HG03159 (cell line): ENCODE results near the gene MUC13.

Experiments used
- ATAC-seq: cut with Tn5 transposase; IDR thresholded peaks from one replicate; pipeline ENCODE4 v1.9.1; 2021; ENCODE audit warnings: mild to moderate bottlenecking, moderate library complexity; ENCODE audit not compliant: unreplicated experiment

MUC13 gene

DNA sequence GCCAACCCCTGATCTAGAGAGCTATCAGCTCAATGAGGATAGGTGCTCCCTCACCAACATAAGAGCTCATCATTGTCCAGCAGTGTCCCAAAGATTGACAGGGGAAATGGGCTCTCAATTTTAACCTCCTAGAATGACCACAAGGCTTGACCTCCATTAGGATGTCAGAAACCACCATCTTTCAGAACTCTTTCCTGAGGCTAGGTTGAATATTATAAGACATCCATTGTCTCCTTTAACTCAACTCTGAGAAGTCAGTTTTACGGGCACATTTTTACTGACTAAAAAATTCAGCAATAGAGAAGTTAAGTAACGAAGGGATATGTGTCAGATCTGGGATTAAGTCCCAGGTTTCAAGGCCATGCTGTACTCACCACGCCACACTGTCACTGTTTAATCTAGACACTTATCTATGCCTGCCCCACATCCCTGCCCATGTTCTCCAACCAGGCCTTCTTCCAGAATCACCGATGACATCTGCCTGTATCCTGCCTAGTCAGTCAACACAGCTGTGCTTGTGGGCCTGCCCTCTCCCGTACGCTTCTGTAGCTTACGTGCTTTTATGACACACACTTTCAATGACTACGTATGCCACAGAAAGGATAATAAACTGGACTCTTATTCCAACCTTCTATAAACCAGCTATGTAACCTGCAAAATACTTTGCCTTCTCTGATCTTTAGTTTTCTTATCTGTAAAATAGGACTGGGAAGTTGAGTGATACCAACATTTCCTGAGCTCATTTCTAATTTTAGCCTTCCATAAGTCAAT is 17.1 kb upstream of the MUC13 start:
- no peak for ATAC-seq

DNA sequence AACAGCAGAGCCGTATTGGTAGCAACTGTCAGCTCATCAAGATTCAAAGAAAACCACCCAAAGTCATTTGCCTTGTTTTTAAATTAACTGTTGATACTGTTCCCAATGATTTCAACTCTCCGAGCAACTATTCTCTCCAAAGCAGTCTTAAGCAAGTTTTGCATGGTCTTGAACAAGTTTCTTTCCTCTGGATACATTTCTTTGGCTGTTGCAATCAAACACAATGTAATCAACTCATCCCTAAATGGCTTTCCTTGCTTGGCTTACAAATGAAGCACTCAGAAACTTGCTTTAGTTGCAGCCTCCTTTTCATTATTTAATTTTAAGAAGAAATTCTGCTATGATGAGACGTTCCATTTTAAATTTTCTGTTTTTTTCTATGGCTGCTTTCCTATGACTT is 15.5 kb upstream of the MUC13 start:
- no peak for ATAC-seq

DNA sequence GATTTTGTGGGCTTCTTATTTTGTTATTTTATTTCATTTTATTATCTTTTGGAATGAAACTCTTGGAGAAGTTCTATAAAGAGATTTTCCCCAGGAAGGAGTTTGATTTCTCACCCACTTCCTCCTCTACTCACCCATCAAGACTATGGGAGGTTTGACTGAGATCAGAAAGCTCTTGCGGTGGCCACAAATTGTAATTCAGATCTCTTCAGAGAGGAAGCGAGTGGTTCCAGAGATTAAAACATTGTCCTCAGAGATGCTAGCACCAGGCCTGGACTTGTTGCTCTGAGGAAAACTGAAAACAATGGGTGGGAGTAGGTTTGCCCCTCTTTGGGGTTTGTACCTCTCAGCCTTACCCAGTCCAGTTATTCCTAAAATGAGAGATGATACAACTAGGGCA is 8.1 kb upstream of the MUC13 start:
- no peak for ATAC-seq

DNA sequence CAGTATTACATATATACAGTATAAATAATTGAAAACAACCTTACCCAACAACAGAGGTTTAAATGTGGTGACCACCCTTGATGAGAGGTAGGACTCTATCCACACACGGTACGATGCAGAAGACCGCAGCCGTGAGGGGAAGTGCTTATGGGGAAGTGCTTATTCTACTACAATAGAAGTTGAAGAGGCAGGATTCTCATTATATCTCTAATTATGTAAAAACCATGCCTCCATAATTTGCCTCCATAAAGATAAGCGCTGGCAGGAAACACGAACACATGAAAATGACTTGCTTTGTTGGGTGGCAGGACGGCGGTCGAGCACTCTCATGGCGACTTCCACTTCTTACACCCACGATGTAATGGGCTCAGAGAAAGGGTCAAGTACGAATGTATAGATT is 7.2 kb upstream of the MUC13 start:
- ATAC-seq, result no peak

DNA sequence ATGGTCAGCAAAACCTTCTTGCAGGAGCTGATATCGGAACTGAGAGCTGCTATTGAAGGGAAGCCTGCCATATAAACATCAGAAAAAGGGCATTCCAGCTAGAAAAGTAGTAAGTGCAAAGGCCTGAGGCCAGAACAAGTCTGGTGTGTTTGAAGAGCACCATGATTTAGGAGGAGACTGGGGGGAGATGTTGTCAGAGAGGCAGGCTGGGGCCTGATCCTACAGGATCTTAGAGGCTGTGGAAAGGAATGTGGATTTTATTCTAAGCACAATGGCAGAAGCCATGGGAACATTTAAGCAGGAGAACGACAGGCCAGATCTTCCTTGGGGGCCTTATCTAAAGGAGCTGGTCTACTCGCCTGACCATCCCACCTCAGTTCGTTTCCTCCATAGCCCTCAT is 5.1 kb upstream of the MUC13 start:
- no peak for ATAC-seq

DNA sequence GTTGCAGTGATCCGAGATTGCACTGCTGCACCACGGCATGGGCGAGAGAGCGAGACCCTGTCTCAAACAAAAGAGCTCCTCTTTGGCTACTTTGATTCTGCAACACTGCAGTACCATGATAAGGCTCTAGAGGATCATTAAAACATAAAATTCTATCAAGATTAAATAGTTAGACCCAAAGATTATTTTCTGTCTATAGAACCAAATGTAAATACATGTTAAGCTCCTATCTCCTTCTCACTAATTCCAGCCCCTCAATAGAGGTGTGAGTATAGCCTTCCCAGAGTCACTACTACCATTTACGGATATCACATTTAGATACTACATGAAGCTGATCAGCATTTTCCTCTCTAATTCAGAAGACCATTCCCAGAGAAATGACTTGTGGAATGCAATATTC is 4.3 kb upstream of the MUC13 start:
- no peak for ATAC-seq

DNA sequence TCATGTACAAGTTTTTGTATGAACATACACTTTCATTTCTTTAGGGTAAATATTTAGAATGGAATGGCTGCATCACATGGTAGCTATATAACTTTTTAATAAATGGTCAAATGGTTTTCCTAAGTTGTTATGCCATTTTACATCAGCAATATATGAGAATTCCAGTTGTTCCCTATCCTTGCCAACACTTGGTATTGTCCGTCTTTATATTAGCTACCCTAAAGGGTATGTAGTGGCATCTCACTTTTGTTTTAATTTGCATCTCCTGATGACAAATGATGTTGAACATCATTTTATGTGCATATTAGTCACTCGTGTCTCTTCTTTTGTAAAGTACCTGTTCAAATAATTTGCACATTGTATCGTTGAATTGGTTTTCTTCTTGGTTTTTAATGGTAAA is 2.5 kb upstream of the MUC13 start:
- ATAC-seq, result no peak

DNA sequence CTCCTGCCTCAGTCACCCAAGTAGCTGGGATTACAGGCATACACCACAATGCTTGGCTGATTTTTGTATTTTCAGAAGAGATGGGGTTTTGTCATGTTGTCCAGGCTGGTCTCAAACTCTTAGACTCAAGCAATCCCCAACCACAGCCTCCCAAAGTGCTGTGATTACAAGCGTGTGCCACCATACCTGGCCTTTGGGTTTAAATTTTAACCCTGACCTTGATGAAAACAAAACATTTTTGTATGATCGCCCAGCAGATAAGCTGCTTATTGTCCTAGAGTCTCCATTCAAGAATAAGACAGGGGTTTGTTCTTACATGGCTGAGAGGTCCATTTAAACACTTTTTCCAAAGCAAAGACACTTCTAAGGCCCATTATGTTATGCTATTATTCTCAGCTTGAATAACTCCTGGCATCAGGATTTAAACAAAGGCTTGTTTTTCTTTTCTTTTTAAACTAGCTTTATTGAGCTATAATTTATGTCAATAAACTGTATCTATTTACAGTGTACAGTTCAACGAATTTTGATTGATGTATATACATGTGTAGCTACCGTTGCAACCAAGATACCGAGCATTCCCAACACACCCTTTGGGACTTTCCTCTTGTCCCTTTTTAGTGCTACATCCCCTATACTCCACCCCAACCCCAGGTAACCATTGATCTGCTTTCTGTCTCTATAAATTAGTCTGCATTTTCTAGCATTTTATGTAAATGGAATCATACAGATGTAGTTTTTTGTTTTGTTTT is 1.4 kb upstream of the MUC13 start:
- no peak for ATAC-seq

DNA sequence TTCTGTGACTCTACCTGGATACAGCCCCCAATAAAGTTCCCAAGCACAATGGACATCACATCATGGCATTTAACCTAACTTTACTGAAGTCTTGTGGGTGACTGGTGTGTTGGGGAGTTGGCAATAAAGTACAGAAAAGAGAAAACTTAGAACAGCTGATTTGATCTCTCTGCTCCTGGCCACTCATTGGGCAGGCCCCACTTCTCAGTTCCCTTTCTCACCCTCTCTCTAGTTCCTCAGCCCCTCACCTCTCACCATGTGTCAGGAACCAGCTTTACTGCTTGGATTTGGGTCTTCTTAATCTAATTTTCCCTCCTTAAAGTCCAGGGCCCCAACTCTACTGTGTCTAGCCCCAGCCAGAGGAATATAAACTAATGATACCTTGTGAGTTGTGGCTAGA is 713 bp upstream of the MUC13 start:
- ATAC-seq, result no peak

DNA sequence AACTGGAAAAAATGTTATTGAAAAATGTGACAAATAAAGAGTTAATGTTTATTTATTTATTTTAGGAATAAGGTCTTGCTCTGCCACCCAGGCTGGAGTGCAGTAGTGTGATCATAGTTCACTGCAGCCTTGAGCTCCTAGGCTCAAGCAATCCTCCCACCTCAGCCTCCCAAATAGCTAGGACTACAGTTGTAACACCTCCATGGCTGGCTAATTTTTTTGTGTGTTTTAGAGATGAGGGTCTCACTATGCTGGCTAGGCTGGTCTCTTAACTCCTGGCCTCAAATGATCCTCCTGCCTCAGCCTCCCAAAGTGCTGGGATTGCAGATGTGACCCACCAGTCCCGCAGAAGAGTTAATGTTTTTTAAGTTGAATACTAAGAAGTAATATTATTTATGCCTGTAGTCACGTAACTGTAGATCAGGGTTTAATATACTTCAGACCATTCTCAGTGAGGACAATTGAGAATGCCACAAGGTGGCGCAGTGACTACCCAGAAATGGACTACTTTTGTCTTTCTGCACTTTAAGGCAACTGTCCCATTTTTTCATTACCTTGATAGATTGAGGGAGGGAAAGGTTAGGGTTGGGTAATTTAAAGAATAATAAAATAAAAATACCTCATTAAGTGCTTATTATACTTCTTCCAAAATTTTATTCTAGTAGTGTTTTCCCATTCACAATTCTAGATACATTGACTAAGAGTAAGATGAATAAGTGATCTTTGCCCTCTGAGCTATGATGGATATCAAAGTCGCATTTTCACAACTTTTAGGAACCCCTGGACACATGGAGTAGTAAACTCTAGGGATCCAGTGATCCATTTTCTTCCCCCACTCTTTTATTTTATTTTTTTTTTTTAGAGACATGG is 6.0 kb downstream of the MUC13 start:
- no peak for ATAC-seq

DNA sequence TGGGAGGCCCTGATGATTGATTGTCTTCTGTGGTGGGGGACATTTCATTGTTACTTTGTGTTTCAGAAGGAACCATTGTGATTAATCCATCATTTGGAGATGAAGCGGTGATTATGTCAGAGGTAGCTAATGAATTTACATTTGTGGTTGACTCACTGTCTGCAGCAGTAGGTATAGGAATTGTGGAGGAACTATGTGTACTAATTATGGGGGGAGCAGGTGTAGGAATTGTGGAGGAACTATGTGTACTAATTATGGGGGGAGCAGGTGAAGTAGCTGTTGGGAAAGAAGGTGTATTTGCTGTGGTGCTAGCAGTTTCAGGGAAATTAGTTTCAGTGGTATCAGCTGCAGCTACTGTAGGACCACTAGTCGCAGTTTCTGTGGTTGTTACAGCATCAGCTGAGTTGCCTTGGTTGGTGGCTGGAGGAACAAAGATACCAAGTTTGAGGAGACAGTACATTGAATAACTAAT is 6.9 kb downstream of the MUC13 start:
- peak; percentile 83 for ATAC-seq

DNA sequence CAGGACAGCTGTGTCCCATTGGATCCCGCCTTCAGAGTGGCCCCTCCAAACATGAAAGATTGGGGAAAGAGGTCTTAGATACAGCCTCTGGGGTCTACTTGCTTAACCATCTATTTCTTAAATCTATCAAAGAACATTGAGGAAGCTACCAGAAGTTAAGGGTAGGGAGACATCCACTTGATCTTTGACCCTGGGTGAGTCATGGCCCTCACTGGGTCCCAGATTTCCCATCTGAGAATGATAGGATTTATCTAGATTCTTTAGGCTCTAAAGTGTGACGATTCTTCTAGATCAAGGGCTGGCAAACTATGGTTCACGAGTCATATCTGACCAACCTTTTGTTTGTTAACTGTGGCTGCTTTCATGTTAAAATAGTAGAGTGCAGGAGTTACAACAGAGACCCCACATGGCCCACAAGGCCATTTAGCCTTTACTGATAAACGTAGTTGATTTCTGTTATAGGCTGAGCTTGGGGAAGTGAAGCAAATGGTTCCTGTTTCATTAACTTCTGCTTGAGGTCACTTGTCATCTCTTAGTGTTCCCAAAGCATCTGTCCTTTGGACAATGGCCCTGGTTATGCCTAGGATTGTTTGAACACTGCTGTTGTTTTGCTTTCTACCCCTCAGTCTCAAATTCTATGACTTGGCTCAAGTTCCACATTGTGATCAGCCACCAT is 8.0 kb downstream of the MUC13 start:
- no peak for ATAC-seq

DNA sequence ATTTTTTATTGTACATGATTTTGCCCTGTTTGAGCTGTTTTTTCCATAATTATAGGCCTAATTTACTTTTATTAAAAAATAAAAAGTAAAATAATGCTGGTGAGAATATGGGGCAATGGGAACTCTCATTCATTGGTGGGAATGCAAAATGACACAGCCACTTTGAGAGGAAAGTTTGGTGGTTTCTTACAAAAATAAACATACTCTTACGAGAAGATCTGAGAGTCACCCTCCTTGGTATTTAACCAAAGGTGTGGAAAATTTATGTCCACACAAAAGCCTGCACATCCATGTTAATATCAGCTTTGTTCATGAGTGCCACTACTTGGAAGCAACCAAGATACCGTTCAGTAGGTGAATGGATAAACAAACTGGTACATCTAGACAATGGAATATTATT is 9.8 kb downstream of the MUC13 start:
- no peak for ATAC-seq

DNA sequence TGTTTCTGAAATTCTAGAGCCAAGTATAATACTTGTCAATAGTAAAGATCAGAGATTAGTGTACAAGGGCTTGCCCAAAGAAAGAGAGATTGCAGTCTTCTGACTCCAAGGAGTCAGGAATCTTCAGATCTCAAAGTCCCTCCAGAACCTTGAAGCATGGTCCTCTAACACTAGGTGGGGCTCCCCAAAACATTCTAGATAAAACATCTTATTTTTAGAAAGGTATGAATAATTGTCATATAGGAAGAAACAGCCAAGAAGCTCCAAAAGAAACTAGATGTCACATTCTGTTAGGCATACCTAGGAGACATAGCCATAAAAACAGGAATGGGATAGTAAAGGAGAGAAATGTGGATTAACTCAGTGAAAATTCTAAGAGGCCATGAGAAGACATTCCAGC is 10.7 kb downstream of the MUC13 start:
- no peak for ATAC-seq

DNA sequence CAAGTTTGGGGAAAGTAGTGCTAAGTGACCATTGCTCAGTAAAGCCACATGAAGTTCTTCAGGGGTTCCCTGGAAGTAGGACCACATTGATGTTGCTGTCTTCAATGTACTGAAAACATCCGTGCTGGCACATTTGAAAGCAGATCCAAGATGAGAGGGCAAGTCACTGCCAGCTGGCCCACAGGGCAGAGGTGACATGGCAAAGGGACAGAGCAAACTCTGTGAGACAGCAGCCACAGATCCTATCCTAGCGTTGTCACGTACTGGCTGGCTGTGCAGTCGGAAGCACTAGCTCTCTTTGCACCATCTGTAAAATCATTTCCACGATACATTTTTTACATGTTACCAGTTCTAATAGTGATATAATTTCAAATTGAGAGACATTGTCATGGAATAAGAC is 13.8 kb downstream of the MUC13 start:
- ATAC-seq, result no peak

DNA sequence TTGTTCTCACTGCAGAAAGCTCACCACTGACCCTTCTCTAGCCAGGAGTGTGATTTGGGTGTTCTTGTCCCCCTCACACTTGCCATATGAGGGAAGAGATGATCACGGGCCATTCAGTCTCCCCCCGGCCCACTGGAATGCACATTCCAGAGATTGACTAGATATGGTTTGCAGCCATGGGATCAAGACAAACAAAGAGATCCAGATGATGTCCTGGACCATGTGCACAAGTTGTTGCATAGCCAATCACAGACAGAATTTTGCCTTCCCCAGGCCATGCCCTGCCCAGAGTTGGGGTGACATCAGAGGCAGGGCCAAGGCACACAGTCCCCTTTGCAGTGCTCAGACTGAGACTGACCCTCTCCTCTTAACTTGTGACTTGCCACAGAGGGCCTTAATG is 14.8 kb downstream of the MUC13 start:
- no peak for ATAC-seq

DNA sequence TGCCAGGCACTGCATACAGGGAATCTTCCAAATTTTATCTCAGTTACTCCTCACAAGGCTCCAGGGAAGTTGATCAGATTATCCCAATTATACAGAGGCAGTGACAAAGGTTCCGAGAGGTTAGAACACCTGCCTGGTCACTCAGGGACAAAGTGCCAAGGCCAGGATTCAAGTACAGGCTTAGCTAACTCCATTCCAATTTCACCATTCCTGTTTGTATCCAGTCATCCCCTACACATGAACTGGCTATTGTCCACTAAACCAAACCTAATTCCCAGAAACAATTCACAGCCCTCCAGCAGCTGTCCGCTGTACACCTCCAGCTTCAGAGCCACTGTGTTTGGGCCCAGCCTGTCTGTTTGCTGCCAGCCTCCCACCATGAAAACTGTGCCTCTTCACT is 16.0 kb downstream of the MUC13 start:
- no peak for ATAC-seq

DNA sequence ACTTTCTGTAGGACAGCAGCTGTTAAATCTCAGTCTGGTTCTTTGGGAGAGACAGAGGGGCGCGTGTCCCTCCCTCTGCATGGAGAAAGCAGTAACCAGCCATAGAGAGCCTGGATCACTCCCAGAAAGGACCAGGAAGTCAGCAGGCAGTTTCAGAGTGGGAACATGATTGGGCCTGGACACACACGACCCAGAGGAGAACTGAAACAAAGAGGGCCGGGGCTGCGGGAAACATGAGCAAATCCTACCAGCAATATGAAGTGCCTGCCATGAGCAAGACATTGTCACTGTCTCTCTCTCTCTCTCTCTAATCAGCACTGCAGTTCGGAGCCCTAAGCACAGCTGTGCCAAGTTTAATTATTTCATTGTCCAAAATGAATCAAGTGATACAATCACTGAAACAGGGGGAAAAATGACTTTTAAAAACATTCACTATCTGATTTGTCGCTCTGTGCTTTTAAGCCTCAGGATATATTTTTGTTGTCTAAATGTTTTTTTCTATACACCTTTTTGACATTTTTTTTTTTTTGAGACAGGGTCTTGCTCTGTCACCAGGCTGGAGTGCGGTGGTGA is 17.6 kb downstream of the MUC13 start:
- no peak for ATAC-seq

DNA sequence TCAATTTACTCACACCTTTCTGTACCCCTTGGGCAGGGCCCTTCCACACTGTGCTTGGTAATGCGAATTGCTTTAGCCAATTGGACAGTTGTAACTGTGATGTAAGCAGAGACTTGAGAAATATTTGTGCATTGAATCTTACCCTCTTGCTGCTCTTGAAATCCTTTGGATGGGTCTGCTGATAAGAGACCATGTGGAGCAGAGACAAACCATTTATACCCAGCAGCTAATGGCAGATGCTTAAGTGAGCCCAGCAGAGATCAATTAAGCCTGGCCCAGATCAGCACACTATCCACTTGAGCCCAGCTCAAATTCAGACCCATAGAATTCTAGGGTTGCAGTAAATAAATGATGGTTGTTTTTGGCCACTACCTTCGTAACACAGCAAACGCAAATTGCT is 19.3 kb downstream of the MUC13 start:
- ATAC-seq, result no peak

DNA sequence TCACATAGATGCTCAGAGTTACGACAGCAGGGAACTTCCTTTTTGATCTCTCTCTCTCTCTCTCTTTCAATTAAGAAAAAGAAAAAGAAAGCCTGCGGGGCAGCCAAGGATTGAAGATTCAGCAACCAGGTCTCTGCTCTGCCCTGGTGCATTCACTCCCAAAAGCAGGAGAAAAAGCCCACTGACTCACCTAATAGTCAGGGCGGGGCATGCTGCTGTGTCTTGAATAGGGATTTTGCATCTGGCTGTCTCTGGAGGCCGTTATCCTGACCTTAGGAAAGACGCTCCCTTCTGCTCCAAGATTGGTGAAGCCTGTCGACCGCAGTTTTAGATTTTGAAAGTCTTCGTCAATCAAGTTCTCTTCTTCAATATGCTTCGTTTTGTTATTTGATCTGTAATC is 26.6 kb downstream of the MUC13 start:
- no peak for ATAC-seq
